Mucosa of descending colon (tissue), 3 donors: ENCODE results near the gene PROP1. TPM values are rescaled to one million over a fixed set of nuclear protein-coding genes. Genes with fewer than 3 reads are reported as not detected.
"Not testable (repeated sequence)": the region's sequence is repeated elsewhere in the genome, so short reads cannot be mapped to it uniquely, and the experiment has no call there.

Experiments
- ATAC-seq: fragments of 200-7000 bp; cut with Tn5 transposase; one replicate; pipeline ENCODE4 v1.9.1; 2020; ENCODE audit warnings: mild to moderate bottlenecking, moderate library complexity
- DNase-seq, 3 donors: peaks; one replicate each; pipeline ENCODE4 v3.0.0-alpha.2; 2020
- H3K36me3 ChIP-seq: fragments of 200-600 bp; one replicate; pipeline ENCODE4 v1.8.0; 2021; ENCODE audit warnings: low read depth, mild to moderate bottlenecking
- H3K4me1 ChIP-seq: fragments of 200-600 bp; one replicate; pipeline ENCODE4 v1.8.0; 2021; ENCODE audit warnings: low read depth, mild to moderate bottlenecking
- H3K4me3 ChIP-seq: fragments of 200-600 bp; one replicate; pipeline ENCODE4 v1.8.0; 2021; ENCODE audit warnings: mild to moderate bottlenecking
- H3K9me3 ChIP-seq: fragments of 200-600 bp; one replicate; pipeline ENCODE4 v1.8.0; 2021; ENCODE audit warnings: mild to moderate bottlenecking
- intact Hi-C, 2 donors: fragments of 100-400 bp; cut with DNase I in 1 of 2; cut with micrococcal nuclease in 1 of 2; formaldehyde crosslinking; loops; one replicate each; pipeline versions ENCODE4 v1.11.0 to v1.11.1; 2022; cut with DNase I, micrococcal nuclease
- total RNA-seq, 3 donors: library from RNA; stranded (reverse); fragmentation: NEBNext Ultra II Directional in 2 of 3; extraction: Animal tissue kit (Norgen Biotek cat#: 25700) in 2 of 3; gene quantifications; one replicate each; pipeline versions ENCODE4 v1.2.1 to v1.2.4, GENCODE V29; 2021 to 2023
- TF ChIP-seq, protein P1 (sequence below): fragments of 200-600 bp; IDR thresholded peaks from one replicate; pipeline ENCODE4 v1.8.0; 2022; ENCODE audit warnings: antibody characterized with exemption, mild to moderate bottlenecking
- donor health status: DM: no; HTN: no; CAD: no; lungs with moderate emphysema.
- donor health status: DM: no; HTN: no; CAD: no.
- donor health status: DM: no; HTN: yes; CAD: no.

The PROP1 gene
- total RNA-seq, 3 donors from 2014 or later = not detected

DNA sequence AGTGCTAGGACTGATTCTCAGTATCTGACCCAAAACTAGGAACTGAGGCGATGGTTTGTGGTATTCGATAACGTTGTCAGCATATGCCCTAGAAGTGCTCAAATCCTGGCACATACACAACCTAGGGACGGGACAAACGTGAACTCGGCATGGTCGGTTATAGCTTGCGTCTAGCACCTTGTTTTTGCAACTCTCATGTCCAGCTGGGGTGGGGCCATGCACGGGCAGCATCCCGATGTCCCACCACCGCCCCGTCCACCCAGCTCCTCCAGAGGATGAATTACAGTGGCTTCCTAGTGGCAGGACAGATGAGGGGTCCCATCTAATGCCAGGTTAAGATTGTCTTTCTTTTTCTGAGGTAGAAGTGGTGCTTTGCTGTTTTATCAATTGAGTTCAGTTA lies 31.6 kb downstream of the PROP1 start:
- intact Hi-C loops = no loop called here
- ATAC-seq (no peak), DNase-seq (no peak)
- TF ChIP-seq, protein P1, sequence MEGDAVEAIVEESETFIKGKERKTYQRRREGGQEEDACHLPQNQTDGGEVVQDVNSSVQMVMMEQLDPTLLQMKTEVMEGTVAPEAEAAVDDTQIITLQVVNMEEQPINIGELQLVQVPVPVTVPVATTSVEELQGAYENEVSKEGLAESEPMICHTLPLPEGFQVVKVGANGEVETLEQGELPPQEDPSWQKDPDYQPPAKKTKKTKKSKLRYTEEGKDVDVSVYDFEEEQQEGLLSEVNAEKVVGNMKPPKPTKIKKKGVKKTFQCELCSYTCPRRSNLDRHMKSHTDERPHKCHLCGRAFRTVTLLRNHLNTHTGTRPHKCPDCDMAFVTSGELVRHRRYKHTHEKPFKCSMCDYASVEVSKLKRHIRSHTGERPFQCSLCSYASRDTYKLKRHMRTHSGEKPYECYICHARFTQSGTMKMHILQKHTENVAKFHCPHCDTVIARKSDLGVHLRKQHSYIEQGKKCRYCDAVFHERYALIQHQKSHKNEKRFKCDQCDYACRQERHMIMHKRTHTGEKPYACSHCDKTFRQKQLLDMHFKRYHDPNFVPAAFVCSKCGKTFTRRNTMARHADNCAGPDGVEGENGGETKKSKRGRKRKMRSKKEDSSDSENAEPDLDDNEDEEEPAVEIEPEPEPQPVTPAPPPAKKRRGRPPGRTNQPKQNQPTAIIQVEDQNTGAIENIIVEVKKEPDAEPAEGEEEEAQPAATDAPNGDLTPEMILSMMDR = no peak
- no peak overlapping the region for H3K4me3 ChIP-seq
- H3K4me1 ChIP-seq = no peaks in the 10 kb centered on the region
- H3K9me3 ChIP-seq = no peaks in the 10 kb centered on the region
- H3K36me3 ChIP-seq = no peaks in the 10 kb centered on the region

DNA sequence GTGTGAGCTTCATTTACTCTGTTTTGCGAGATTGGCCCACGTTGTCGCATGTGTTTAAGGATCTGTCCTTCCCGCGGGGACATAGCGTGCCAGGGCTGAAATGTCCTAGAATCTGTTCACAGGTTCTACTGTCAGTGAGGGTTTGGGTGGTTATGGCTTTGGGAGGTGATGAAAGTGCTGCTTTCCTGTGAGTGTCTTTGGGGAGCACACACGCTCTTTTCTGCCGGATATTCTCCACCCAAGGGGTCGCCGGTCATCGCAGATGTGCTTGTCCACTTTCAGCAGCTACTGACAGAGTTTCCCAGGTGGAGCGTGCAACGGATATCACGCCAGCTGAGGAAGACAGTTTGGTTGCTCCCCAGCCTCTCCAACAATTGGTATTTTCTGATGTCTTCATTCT lies 32.1 kb downstream of the PROP1 start:
- Histone ChIP-seq H3K36me3 (no peaks in the 10 kb centered on the region), H3K9me3 (no peaks in the 10 kb centered on the region), H3K4me3 (no peak overlapping the region), H3K4me1 (no peaks in the 10 kb centered on the region)
- intact Hi-C loops = no loop called here
- TF ChIP-seq, protein P1 = no peak
- ATAC-seq = no peak
- no peak for DNase-seq

DNA sequence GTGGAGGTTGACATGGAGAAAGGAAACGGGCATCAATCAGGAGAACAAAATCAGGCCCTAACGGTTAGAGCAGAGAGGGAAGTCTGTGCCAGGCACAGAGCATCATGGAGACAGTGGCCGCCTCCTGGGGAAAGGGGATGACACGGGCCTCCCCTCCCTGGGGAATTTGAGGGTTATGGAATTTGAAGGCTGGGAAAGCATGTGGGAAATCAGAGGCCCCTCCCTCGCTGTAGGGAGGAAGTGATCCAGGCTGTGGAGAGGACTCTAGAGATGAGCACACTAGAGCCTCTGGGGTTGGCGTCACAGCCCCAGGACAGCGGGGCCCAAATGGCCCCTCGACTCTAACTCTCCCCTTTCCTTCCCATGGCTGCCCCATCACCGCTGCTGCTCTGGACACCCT lies 36.7 kb downstream of the PROP1 start:
- no peaks in the 10 kb centered on the region for H3K9me3 ChIP-seq
- intact Hi-C loops = no loop called here

DNA sequence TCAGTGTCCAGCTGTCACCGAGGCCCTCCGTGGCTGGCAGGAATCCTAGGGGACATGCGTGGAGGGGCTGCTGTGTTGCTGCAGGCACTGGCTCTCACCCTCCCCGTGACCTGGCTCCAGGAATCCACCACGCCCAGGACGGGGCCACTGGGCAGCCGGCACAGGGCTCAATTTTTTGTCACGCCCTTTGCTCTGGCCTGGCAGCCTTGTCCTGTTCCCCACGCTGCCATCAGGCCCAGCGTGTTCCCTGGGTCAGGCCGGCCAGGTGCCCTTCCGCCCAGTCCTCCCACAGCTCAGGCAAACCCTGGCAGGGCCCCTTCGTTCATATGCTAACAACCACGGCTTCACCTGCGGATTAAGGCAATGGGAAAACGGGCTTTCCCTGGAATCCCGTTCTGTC lies 37.3 kb downstream of the PROP1 start:
- no peaks in the 10 kb centered on the region for H3K4me1 ChIP-seq
- ATAC-seq (no peak), DNase-seq (no peak)
- TF ChIP-seq, protein P1 = no peak
- H3K36me3 ChIP-seq = no peaks in the 10 kb centered on the region
- H3K9me3 ChIP-seq = no peaks in the 10 kb centered on the region
- intact Hi-C loops = no loop called here
- H3K4me3 ChIP-seq = no peak overlapping the region

More for the DNA sequence above, 36.7 kb downstream of the PROP1 start:
- TF ChIP-seq, protein P1 = no peak
- no peak for ATAC-seq
- H3K4me1 ChIP-seq = no peaks in the 10 kb centered on the region
- H3K4me3 ChIP-seq = no peak overlapping the region
- no peaks in the 10 kb centered on the region for H3K36me3 ChIP-seq
- DNase-seq = no peak

DNA sequence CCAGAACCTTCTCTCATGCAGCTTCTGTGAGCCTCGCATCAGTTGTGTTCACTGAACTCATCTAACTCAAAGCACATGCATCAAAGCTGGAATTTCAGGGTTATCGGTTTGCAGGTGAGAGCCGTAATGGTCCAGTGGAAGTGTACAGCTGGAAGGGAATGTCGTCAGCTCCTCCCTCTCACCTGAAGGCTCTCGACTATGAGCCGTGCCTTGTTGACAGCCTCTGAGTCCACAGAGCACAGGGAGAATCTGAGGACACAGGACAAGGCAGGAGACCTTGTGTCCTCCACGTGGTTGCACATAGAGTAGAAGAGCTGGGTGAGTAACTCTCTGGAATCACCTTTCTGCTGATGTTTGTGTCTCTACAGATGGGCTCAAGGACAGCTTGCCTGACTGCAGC lies 38.8 kb downstream of the PROP1 start:
- H3K4me1 ChIP-seq = no peaks in the 10 kb centered on the region
- H3K9me3 ChIP-seq = no peaks in the 10 kb centered on the region
- ATAC-seq (no peak), DNase-seq (no peak)
- no peaks in the 10 kb centered on the region for H3K36me3 ChIP-seq
- no peak overlapping the region for H3K4me3 ChIP-seq
- intact Hi-C loops = no loop called here
- TF ChIP-seq, protein P1 = no peak

DNA sequence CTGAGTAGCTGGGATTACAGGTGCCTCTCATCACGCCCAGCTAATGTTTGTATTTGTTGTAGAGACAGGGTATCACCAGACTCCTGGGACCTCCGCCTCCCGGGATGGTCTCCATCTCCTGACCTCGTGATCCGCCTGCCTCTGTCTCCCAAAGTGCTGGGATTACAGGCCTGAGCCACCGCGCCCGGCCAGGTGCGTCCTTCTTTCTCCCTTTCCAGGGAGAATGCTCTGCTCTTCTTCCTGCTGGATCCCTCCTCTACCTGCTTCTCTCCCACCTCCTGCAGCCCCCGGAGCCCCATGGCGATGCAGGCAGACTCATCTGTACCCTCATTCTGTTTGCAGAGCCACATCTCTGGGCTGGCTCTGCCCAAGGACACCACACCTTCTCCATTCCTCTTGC lies 42.9 kb downstream of the PROP1 start:
- H3K4me3 ChIP-seq, ATAC-seq, H3K36me3 ChIP-seq, intact Hi-C loops, H3K9me3 ChIP-seq, DNase-seq, H3K4me1 ChIP-seq: not testable (repeated sequence)

DNA sequence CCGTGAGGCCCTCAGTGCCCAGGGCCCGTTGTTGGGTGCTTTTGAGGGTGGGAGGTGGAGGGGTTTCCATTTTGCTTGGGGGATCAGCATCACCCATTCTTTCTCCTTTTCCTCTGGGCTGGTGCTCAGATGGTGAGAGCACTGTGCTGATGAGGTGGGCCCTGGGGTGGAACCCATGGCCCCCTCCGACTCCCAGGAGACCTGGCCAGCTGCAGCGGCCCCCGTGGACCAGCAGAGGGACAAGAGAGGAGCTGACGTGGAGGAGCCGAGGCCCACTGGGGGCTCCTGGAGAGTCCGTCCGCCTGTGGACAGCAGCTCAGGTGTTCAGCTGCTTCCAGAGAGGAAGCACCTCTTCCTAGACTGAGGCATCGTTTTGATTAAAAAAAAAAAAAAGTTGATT lies 46.4 kb downstream of the PROP1 start:
- intact Hi-C loops, H3K9me3 ChIP-seq, H3K36me3 ChIP-seq, DNase-seq, ATAC-seq, H3K4me3 ChIP-seq, H3K4me1 ChIP-seq: not testable (repeated sequence)

DNA sequence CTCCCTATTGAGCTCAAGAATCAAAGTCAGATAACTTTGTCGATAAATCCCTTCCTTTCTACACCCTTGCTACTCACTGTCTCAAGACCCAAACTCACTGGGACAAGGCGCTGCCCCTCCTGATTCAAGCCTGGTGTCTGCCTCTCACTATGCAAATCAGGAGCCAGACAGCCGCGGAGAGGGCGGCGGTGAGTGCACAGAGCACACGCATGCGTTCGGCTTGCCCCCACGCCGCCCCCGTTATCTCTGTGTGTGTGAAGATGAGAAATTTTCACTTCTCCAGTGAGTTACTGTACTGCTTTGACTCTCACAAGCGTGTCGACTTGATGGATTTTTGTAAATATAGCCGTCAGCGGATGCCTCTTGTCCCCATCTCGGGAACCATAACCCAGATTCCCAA lies 47.0 kb downstream of the PROP1 start:
- H3K9me3 ChIP-seq, H3K4me1 ChIP-seq, intact Hi-C loops, H3K4me3 ChIP-seq, ATAC-seq, H3K36me3 ChIP-seq, DNase-seq: not testable (repeated sequence)

DNA sequence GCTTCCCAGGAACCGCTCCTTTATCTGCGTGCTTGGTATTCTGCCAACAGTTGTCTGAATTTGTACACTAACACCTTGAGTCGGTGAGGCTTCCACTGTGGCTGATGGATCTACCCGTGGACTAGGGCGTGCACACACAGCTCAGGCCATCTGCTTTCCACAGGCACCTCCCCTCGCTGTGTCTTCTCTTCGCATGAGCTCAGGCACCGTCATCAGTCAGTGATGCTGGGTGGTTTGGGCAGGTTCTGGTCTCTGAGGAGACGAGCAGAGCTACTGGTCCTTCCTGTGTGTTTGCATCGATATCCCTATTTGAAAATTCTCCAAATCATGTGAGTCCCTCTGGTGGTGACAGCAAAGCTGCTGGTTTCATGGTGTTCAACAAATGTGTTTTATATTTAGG lies 48.1 kb downstream of the PROP1 start:
- H3K9me3 ChIP-seq, H3K4me1 ChIP-seq, H3K36me3 ChIP-seq, DNase-seq, ATAC-seq, intact Hi-C loops, H3K4me3 ChIP-seq: not testable (repeated sequence)
